ENCODE results near the gene JAM2. TPM values are rescaled to one million over a fixed set of nuclear protein-coding genes. Genes with fewer than 3 reads are reported as not detected.
"Not testable (repeated sequence)": the region's sequence is repeated elsewhere in the genome, so short reads cannot be mapped to it uniquely, and the experiment has no call there.

Gene JAM2
- total RNA-seq, 1 experiment from 2014 or later, result 0.15 TPM

DNA sequence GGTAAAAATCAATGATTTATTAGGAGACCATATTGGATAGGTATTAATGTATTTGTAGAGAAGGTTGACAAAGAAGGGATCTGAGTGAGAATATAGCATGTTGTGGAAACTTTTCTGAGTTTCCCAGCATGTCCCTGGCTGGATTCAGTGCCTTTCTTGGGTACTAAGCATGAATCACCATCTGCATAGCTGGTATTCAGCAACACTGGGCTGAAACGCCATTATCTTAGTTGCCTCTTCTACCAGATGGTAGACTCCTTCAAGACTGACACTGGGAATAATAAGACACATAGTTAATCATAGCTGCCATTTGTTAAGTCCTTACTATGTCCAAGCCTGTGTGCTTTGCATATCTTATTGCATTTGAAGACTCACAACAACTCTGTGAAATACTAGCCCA lies 50.2 kb downstream of the JAM2 start:
- no peaks in the 10 kb centered on the region for H4K20me1 ChIP-seq (ENCODE audit: insufficient read depth)
- ChIA-PET POLR2A (no interaction called here), RAD21 (ENCODE audit: low non-redundant PET in 1 of 2, low total read pairs in 2 of 2, uncharacterized antibody in 2 of 2, unreplicated experiment in 2 of 2) (no interaction called here), CTCF (no interaction called here)
- H3K27ac ChIP-seq (ENCODE audit: low read depth, low read length), result no peak overlapping the region
- intact Hi-C loops (cut with micrococcal nuclease), result no loop called here
- H3K4me2 ChIP-seq (ENCODE audit: low read length), result no peak overlapping the region
- no peaks in the 10 kb centered on the region for H3K9me3 ChIP-seq (ENCODE audit: control insufficient read depth in 1 of 2, insufficient read depth in 1 of 2, low read depth in 1 of 2, low read length in 2 of 2)
- H3K9me2 ChIP-seq (ENCODE audit: insufficient read depth), result no peaks in the 10 kb centered on the region
- no TSS peak for BruUV-seq (replicated peaks)
- no peak overlapping the region for H3K9ac ChIP-seq (ENCODE audit: low read length)
- H3K36me3 ChIP-seq (ENCODE audit: control insufficient read depth in 1 of 2, insufficient read depth in 2 of 2, low read length in 2 of 2), result no peaks in the 10 kb centered on the region
- TF ChIP-seq CBX3 (IDR thresholded peaks at IDR 0.05; ENCODE audit: low read depth) (no peak), POLR2A (IDR thresholded peaks at IDR 0.05; ENCODE audit: borderline replicate concordance, extremely low read depth, insufficient read depth, insufficient read length) (no peak), SP1 (IDR thresholded peaks at IDR 0.05; ENCODE audit: low read depth) (no peak), FOSL1 (IDR thresholded peaks at IDR 0.05; ENCODE audit: low read depth) (no peak), SRF (IDR thresholded peaks at IDR 0.05; ENCODE audit: low read depth) (no peak)
- DNase-seq (ENCODE audit: low read depth, low spot score), result no peak
- no peak overlapping the region for H2AFZ ChIP-seq (ENCODE audit: low read depth, low read length, poor library complexity, severe bottlenecking)
- no peak for ATAC-seq
- H3K4me3 ChIP-seq (replicated peaks in 1 of 2; ENCODE audit: low read depth in 1 of 2, low read length in 2 of 2), result no peak overlapping the region
- H3K27me3 ChIP-seq (ENCODE audit: insufficient read depth, low read length), result no peaks in the 10 kb centered on the region
- no peaks in the 10 kb centered on the region for H3K79me2 ChIP-seq (ENCODE audit: insufficient read depth, low read length)
- H3K4me1 ChIP-seq (ENCODE audit: control insufficient read depth in 1 of 2, insufficient read depth in 2 of 2, low read length in 2 of 2), result no peaks in the 10 kb centered on the region

- POLR2A ChIA-PET, result no interaction called here
- H3K27ac ChIP-seq (ENCODE audit: low read depth, low read length), result no peak overlapping the region
- no peak overlapping the region for H3K4me2 ChIP-seq (ENCODE audit: low read length)
- no peak overlapping the region for H3K9ac ChIP-seq (ENCODE audit: low read length)
- intact Hi-C loops (cut with micrococcal nuclease), result no loop called here
- H3K4me3 ChIP-seq (replicated peaks in 1 of 2; ENCODE audit: low read depth in 1 of 2, low read length in 2 of 2), result no peak overlapping the region
- no peaks in the 10 kb centered on the region for H3K36me3 ChIP-seq (ENCODE audit: control insufficient read depth in 1 of 2, insufficient read depth in 2 of 2, low read length in 2 of 2)
- ATAC-seq (no peak), DNase-seq (ENCODE audit: low read depth, low spot score) (no peak)
- no peaks in the 10 kb centered on the region for H3K27me3 ChIP-seq (ENCODE audit: insufficient read depth, low read length)
- no peaks in the 10 kb centered on the region for H3K79me2 ChIP-seq (ENCODE audit: insufficient read depth, low read length)
- TF ChIP-seq YY1 (IDR thresholded peaks at IDR 0.05; ENCODE audit: extremely low read depth, insufficient replicate concordance, low read depth, low read length) (no peak), ZFX (IDR thresholded peaks at IDR 0.05) (no peak), TCF7L2 (IDR thresholded peaks at IDR 0.05; ENCODE audit: borderline replicate concordance, extremely low read depth, insufficient read depth, insufficient read length) (no peak), POLR2A (IDR thresholded peaks at IDR 0.05; ENCODE audit: borderline replicate concordance, extremely low read depth, insufficient read depth, insufficient read length) (no peak), ZBTB33 (IDR thresholded peaks at IDR 0.05; ENCODE audit: extremely low read depth, insufficient replicate concordance, low read length) (no peak)
- CTCF ChIA-PET, result no interaction called here
- H3K4me1 ChIP-seq (ENCODE audit: control insufficient read depth in 1 of 2, insufficient read depth in 2 of 2, low read length in 2 of 2), result no peaks in the 10 kb centered on the region
- RAD21 ChIA-PET (ENCODE audit: low non-redundant PET in 1 of 2, low total read pairs in 2 of 2, uncharacterized antibody in 2 of 2, unreplicated experiment in 2 of 2), result no interaction called here
- H2AFZ ChIP-seq (ENCODE audit: low read depth, low read length, poor library complexity, severe bottlenecking), result no peak overlapping the region
- no peaks in the 10 kb centered on the region for H3K9me2 ChIP-seq (ENCODE audit: insufficient read depth)
- H4K20me1 ChIP-seq (ENCODE audit: insufficient read depth), result no peaks in the 10 kb centered on the region
- no TSS peak for BruUV-seq (replicated peaks)
- no peaks in the 10 kb centered on the region for H3K9me3 ChIP-seq (ENCODE audit: control insufficient read depth in 1 of 2, insufficient read depth in 1 of 2, low read depth in 1 of 2, low read length in 2 of 2)
Measured at GRCh38 chr21:25691976-25692375, 52.9 kb downstream of the JAM2 start.

DNA sequence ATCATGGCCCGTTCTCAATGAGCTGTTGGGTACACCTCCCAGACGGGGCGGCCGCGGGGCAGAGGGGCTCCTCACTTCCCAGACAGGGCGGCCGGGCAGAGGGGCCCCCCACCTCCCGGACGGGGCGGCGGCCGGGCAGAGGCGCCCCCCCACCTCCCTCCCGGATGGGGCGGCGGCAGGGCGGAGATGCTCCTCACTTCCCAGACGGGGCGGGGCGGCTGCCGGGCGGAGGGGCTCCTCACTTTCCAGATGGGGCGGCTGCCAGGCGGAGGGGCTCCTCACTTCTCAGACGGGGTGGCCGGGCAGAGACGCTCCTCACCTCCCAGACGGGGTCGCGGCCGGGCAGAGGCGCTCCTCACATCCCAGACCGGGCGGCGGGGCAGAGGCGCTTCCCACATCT lies 56.4 kb downstream of the JAM2 start:
- BruUV-seq (replicated peaks); H3K4me3 ChIP-seq (replicated peaks in 1 of 2; ENCODE audit: low read depth in 1 of 2, low read length in 2 of 2); intact Hi-C loops (cut with micrococcal nuclease); CTCF ChIA-PET; ATAC-seq; H3K27me3 ChIP-seq (ENCODE audit: insufficient read depth, low read length); H3K9ac ChIP-seq (ENCODE audit: low read length); DNase-seq (ENCODE audit: low read depth, low spot score); H3K27ac ChIP-seq (ENCODE audit: low read depth, low read length); H4K20me1 ChIP-seq (ENCODE audit: insufficient read depth); H3K79me2 ChIP-seq (ENCODE audit: insufficient read depth, low read length); H3K4me1 ChIP-seq (ENCODE audit: control insufficient read depth in 1 of 2, insufficient read depth in 2 of 2, low read length in 2 of 2); H3K4me2 ChIP-seq (ENCODE audit: low read length); H3K36me3 ChIP-seq (ENCODE audit: control insufficient read depth in 1 of 2, insufficient read depth in 2 of 2, low read length in 2 of 2); H3K9me3 ChIP-seq (ENCODE audit: control insufficient read depth in 1 of 2, insufficient read depth in 1 of 2, low read depth in 1 of 2, low read length in 2 of 2); RAD21 ChIA-PET (ENCODE audit: low non-redundant PET in 1 of 2, low total read pairs in 2 of 2, uncharacterized antibody in 2 of 2, unreplicated experiment in 2 of 2); POLR2A ChIA-PET; H2AFZ ChIP-seq (ENCODE audit: low read depth, low read length, poor library complexity, severe bottlenecking); H3K9me2 ChIP-seq (ENCODE audit: insufficient read depth): not testable (repeated sequence)

Data from HCT116 (cell line).